Naive thymus-derived CD4-positive, alpha-beta T cell (primary cell): ENCODE measurements around the gene KDM7A. TPM values are rescaled to one million over a fixed set of nuclear protein-coding genes. Genes with fewer than 3 reads are reported as not detected.

Experiments used
- ATAC-seq: fragments of 150-1000 bp; cut with Tn5 transposase; 2 replicates; pipeline ENCODE4 v1.10.0; 2021; ENCODE audit warnings: mild to moderate bottlenecking, moderate library complexity
- CTCF ChIA-PET: fragments of 350-600 bp; sonication (Branson Sonifier 250); formaldehyde crosslinking; loops from one replicate; lab custom pipeline; 2021; ENCODE audit warnings: antibody characterized with exemption; lab: Charles Lee
- POLR2A ChIA-PET: fragments of 350-600 bp; sonication (Branson Sonifier 250); formaldehyde crosslinking; loops from one replicate; lab custom pipeline; 2021; ENCODE audit warnings: antibody characterized with exemption, inconsistent platforms; lab: Charles Lee
- DNase-seq, 9 donors: peaks; one replicate each; pipeline versions ENCODE4 v3.0.0 to v3.0.0-alpha.2; 2020 to 2022; ENCODE audit warnings: mixed read lengths in 1 of 9
- H3K27ac ChIP-seq: one replicate; pipeline ENCODE4 v1.7.0; 2013; ENCODE audit warnings: mild to moderate bottlenecking, low read depth, low read length, moderate library complexity
- H3K27me3 ChIP-seq, 2 donors: one replicate each; pipeline ENCODE4 v1.7.0; 2013; ENCODE audit warnings: low read length in 2 of 2, mild to moderate bottlenecking in 2 of 2, moderate library complexity in 2 of 2; ENCODE audit not compliant: control insufficient read depth in 2 of 2, insufficient read depth in 2 of 2
- H3K36me3 ChIP-seq, 3 experiments: 1 replicate in 2 of 3; 2 replicates in 1 of 3; pipeline ENCODE4 v1.7.0; 2013; ENCODE audit warnings: low read length in 3 of 3, mild to moderate bottlenecking in 3 of 3, moderate library complexity in 1 of 3; ENCODE audit not compliant: insufficient read depth in 3 of 3, control insufficient read depth in 2 of 3
- H3K4me1 ChIP-seq, 2 donors: one replicate each; pipeline ENCODE4 v1.7.0; 2013; ENCODE audit warnings: low read length in 2 of 2, mild to moderate bottlenecking in 2 of 2, moderate library complexity in 1 of 2; ENCODE audit not compliant: control insufficient read depth in 2 of 2, insufficient read depth in 2 of 2
- H3K4me3 ChIP-seq: 2 replicates; pipeline ENCODE4 v1.7.0; 2013; ENCODE audit warnings: mild to moderate bottlenecking, low read length
- H3K9me3 ChIP-seq, 3 experiments: 1 replicate in 2 of 3; 2 replicates in 1 of 3; pipeline ENCODE4 v1.7.0; 2013; ENCODE audit warnings: low read length in 3 of 3; ENCODE audit not compliant: control insufficient read depth in 2 of 3
- H3K27ac Mint-ChIP-seq, 9 donors: one replicate each; pipeline ENCODE4 v1.8.0; 2020 to 2022; ENCODE audit warnings: mixed read lengths in 9 of 9, mild to moderate bottlenecking in 8 of 9, moderate library complexity in 5 of 9, inconsistent platforms in 2 of 9
- H3K27me3 Mint-ChIP-seq, 5 donors: one replicate each; pipeline ENCODE4 v1.8.0; 2021 to 2022; ENCODE audit warnings: mixed read lengths in 5 of 5, mild to moderate bottlenecking in 1 of 5
- H3K36me3 Mint-ChIP-seq, 5 donors: one replicate each; pipeline ENCODE4 v1.8.0; 2020 to 2022; ENCODE audit warnings: mixed read lengths in 5 of 5, mild to moderate bottlenecking in 3 of 5, inconsistent platforms in 1 of 5
- H3K4me1 Mint-ChIP-seq, 7 donors: one replicate each; pipeline ENCODE4 v1.8.0; 2020 to 2022; ENCODE audit warnings: mixed read lengths in 7 of 7, mild to moderate bottlenecking in 3 of 7, inconsistent platforms in 1 of 7
- H3K4me3 Mint-ChIP-seq, 10 donors: one replicate each; pipeline ENCODE4 v1.8.0; 2020 to 2022; ENCODE audit warnings: mild to moderate bottlenecking in 10 of 10, mixed read lengths in 10 of 10, moderate library complexity in 6 of 10, inconsistent platforms in 2 of 10
- H3K9me3 Mint-ChIP-seq, 11 donors: one replicate each; pipeline ENCODE4 v1.8.0; 2020 to 2022; ENCODE audit warnings: mixed read lengths in 11 of 11, mild to moderate bottlenecking in 4 of 11, inconsistent platforms in 1 of 11, moderate library complexity in 1 of 11
- intact Hi-C, 2 donors: fragments of 100-400 bp; cut with micrococcal nuclease; formaldehyde crosslinking; loops; one replicate each; pipeline ENCODE4 v1.15.1; 2023
- polyA plus RNA-seq, 2 donors: library from polyadenylated mRNA; unstranded; fragments of 300-500 nt; fragmentation: Illumina TruSeq; gene quantifications; one replicate each; pipeline ENCODE4 v1.2.3, GENCODE V29; 2021
- total RNA-seq, 6 experiments: library from RNA in 5 of 6; stranded (reverse) in 5 of 6; gene quantifications; 1 replicate in 5 of 6; 2 replicates in 1 of 6; pipeline ENCODE4 v1.2.3 and lab custom pipeline; 2021 to 2026

KDM7A gene, protein sequence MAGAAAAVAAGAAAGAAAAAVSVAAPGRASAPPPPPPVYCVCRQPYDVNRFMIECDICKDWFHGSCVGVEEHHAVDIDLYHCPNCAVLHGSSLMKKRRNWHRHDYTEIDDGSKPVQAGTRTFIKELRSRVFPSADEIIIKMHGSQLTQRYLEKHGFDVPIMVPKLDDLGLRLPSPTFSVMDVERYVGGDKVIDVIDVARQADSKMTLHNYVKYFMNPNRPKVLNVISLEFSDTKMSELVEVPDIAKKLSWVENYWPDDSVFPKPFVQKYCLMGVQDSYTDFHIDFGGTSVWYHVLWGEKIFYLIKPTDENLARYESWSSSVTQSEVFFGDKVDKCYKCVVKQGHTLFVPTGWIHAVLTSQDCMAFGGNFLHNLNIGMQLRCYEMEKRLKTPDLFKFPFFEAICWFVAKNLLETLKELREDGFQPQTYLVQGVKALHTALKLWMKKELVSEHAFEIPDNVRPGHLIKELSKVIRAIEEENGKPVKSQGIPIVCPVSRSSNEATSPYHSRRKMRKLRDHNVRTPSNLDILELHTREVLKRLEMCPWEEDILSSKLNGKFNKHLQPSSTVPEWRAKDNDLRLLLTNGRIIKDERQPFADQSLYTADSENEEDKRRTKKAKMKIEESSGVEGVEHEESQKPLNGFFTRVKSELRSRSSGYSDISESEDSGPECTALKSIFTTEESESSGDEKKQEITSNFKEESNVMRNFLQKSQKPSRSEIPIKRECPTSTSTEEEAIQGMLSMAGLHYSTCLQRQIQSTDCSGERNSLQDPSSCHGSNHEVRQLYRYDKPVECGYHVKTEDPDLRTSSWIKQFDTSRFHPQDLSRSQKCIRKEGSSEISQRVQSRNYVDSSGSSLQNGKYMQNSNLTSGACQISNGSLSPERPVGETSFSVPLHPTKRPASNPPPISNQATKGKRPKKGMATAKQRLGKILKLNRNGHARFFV
- 10 to 100 TPM; 24.0 to 62.5 (median 50.3) TPM for total RNA-seq
- 1 to 10 TPM; 5.4 to 6.0 TPM for polyA plus RNA-seq
- total RNA-seq (lab: John Stamatoyannopoulos, UW): 139 reads per million, percentile 89 among the genes with 10 or more reads in this experiment

DNA sequence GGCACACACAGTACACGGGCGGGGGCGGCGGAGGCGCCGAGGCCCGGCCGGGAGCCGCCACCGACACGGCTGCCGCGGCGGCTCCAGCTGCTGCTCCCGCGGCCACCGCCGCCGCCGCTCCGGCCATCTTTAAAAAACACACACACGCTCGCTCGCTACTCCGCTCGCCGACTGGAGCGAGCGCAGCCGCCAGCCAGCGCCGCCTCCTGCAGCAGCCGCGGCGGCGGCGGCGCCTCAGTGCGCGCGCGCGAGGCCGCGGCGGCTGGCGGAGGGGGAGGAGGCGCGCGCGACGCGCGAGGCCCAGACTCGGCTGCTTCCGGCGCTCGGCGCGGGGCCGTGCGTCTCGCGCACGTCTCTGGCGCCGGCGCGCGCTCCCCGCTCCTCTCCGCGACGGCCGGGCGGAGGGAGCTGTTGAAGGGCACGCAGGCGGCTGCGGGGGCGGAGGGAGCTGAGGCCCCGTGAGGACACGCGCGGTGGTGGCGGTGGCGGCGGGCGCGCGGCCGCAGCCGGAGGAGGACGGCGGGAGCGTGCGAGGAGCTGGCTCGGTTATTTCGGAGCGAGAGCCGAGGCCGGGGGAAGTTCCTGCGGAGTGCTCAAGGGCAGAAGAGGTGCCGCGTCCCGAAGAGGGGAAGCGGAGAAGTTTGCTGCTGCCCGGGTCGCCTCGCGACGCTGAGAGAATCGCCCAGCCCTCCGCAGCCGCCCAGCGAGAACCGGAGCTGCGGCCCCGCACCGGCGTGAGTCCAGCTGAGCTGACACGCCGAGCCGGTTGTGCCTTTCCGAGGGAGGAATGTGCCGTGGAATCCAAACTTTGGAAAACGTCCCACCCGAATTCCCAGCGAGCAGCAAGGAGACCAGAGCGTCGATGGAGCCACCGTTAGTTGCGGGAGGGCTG, at the start of gene KDM7A:
Gene KDM7A (minus strand): TSS at position 173 of the 892 bp plus-strand sequence. CDS start 46 bp downstream, at position 127.
- Histone ChIP-seq H3K27ac (peak within 1 kb of the TSS; percentile 92), H3K27me3 (no peaks in the 10 kb centered on the region), H3K4me1 (peaks cover 19 to 20% of the 10 kb centered on the region in 2 donors), H3K4me3 (peak within 1 kb of the TSS; percentile 95), H3K9me3 (no peaks in the 10 kb centered on the region), H3K36me3 (peaks cover 0 to 4% (median 0%) of the 10 kb centered on the region in 3 experiments)
- ATAC-seq (peak; percentile 84), DNase-seq (peak; percentile 87 to 95 (median 93))
- intact Hi-C loops: loop anchor here (1.0 to 10.0 kb wide), 5 partner anchors 8 to 837 kb away; partner anchors contain the start of gene HIPK2 (in 2 of the 2)
- peak within 1 kb of the TSS; percentile 81 to 98 (median 93) for H3K27ac Mint-ChIP-seq
- H3K9me3 Mint-ChIP-seq: peaks cover 0 to 8% (median 0%) of the 10 kb centered on the region in 11 donors
- H3K27me3 Mint-ChIP-seq: peaks cover 0 to 20% (median 0%) of the 10 kb centered on the region in 5 donors
- peaks cover 17 to 46% (median 39%) of the 10 kb centered on the region in 7 donors for H3K4me1 Mint-ChIP-seq
- peaks cover 0 to 14% (median 6%) of the 10 kb centered on the region in 5 donors for H3K36me3 Mint-ChIP-seq
- peak within 1 kb of the TSS; percentile 81 to 99 (median 94) for H3K4me3 Mint-ChIP-seq
- CTCF ChIA-PET: interaction anchor here (0.6 to 2.4 kb wide), 6 partner anchors 30 to 297 kb away, joined by 3 to 12 read pairs (median 4); no protein-coding TSS in a partner anchor
- POLR2A ChIA-PET: interaction anchor here (0.6 to 11.2 kb wide), 25 partner anchors 8 to 817 kb away, joined by 3 to 409 read pairs (median 4); partner anchors contain the start of genes LUC7L2 and PARP12

DNA sequence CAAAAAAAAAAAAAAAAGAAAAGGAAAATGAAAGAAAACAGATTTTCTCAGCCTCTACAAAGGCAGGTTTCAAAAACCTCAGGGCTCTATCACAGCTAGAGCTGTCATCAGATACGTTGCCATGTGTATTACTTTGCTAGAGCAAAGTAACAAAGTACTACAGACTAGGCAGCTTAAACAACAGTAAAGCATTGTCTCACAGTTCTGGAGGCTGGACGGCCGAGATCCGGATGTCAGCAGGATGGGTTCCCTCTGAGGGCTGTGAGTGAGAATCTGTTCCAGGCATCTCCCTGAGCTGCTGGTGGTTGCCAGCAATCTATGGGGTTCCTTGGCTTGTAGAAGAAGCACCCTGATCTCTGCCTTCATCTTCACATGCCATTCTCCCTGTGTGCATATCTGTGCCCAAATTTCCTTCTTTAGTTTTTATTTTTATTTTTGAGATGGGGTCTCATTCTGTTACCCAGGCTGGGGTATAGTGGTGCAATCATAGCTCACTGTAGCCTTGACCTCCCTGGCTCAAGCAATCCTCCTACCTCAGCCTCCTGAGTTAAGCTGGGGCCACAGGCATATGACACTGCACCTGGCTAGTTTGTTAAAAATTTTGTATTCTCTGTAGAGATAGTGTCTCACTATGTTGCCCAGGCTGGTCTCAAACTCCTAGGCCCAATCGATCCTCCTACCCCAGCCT, 48.9 kb upstream of the KDM7A start:
- peaks cover 40 to 52% of the 10 kb centered on the region in 2 donors for H3K4me1 ChIP-seq
- peak overlapping the region; percentile 62 for H3K27ac ChIP-seq
- intact Hi-C loops: loop anchor here in 1 of 2 donors (10.0 kb wide), 1 partner anchor 1121 kb away; the partner anchor contains the start of gene ZC3HAV1
- ChIA-PET POLR2A (interaction anchor here (0.7 to 18.7 kb wide), 9 partner anchors 10 to 1130 kb away, joined by 3 to 409 read pairs (median 4); partner anchors contain the start of gene KDM7A), CTCF (interaction anchor here (1.1 kb wide), 2 partner anchors 33 to 47 kb away, joined by 3 read pairs; no protein-coding TSS in a partner anchor)
- DNase-seq (peak in 6 of 9 donors; percentile 37 to 50 (median 43)), ATAC-seq (peak; percentile 15)
- H3K27me3 ChIP-seq: no peaks in the 10 kb centered on the region
- peak overlapping the region; percentile 19 to 71 (median 52) for H3K4me3 Mint-ChIP-seq
- H3K36me3 ChIP-seq: no peaks in the 10 kb centered on the region
- no peaks in the 10 kb centered on the region for H3K9me3 ChIP-seq
- no peaks in the 10 kb centered on the region for H3K9me3 Mint-ChIP-seq
- peaks cover 0 to 2% (median 0%) of the 10 kb centered on the region in 5 donors for H3K36me3 Mint-ChIP-seq
- peak overlapping the region; percentile 77 to 99 (median 88) for H3K27ac Mint-ChIP-seq
- peak overlapping the region; percentile 14 for H3K4me3 ChIP-seq
- H3K27me3 Mint-ChIP-seq: no peaks in the 10 kb centered on the region
- peaks cover 37 to 75% (median 64%) of the 10 kb centered on the region in 7 donors for H3K4me1 Mint-ChIP-seq

DNA sequence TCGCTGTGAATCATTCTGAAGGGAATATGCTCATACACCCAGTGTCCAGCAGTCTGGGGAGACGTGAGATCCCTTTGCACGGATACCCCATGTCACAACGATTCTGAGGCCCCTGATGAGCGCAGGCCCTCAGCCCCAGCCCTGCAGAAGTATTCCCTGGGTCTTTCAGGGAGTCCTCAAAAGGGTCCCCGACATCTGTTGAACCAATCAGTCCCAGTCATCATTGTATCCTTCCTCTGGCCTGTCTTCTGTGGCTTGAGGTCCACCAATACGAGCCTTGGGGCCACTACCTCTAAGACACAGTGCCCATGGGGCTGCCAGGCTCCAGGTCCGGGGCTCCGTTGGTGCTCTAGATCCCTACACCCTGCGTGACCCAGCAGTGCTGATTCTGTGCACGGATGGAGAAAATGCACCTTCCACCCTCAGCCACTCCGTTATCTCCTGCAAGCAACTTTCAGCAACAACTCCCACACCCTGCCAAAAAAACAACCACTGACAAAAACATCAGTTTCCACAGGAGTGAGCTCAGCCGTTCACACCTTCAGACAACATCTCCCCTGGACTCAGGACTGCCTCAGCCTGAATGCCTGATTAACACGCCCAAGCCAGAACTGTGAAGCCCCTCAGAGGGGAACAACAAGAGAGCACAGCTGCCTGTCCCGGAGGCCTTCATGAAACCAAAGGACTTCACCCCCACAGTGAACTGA, 46.9 kb upstream of the KDM7A start:
- Histone ChIP-seq H3K27ac (peak overlapping the region; percentile 48), H3K27me3 (no peaks in the 10 kb centered on the region), H3K4me1 (peaks cover 32 to 37% of the 10 kb centered on the region in 2 donors), H3K4me3 (peak overlapping the region; percentile 24), H3K9me3 (peaks cover 0 to under 1% (median 0%) of the 10 kb centered on the region in 3 experiments), H3K36me3 (no peaks in the 10 kb centered on the region)
- CTCF ChIA-PET: interaction anchor here (0.6 kb wide), 1 partner anchor 17 kb away, joined by 3 read pairs; no protein-coding TSS in a partner anchor
- Mint-ChIP-seq H3K27me3 (no peaks in the 10 kb centered on the region), H3K27ac (peak overlapping the region; percentile 80 to 96 (median 88)), H3K9me3 (peaks cover 0 to 1% (median 0%) of the 10 kb centered on the region in 11 donors), H3K36me3 (peaks cover 0 to 2% (median 0%) of the 10 kb centered on the region in 5 donors), H3K4me3 (peak overlapping the region in 9 of 10 donors; percentile 49 to 78 (median 74)), H3K4me1 (peaks cover 33 to 61% (median 52%) of the 10 kb centered on the region in 7 donors)
- DNase-seq (peak in 5 of 9 donors; percentile 10 to 51 (median 20)), ATAC-seq (peak; percentile 30)
- POLR2A ChIA-PET: interaction anchor here (0.6 to 18.7 kb wide), 5 partner anchors 12 to 47 kb away, joined by 3 to 409 read pairs (median 9); partner anchors contain the start of gene KDM7A
- intact Hi-C loops: loop anchor here (1.0 to 10.0 kb wide), 3 partner anchors 8 to 1119 kb away; partner anchors contain the start of gene ZC3HAV1 (in 1 of the 2)

DNA sequence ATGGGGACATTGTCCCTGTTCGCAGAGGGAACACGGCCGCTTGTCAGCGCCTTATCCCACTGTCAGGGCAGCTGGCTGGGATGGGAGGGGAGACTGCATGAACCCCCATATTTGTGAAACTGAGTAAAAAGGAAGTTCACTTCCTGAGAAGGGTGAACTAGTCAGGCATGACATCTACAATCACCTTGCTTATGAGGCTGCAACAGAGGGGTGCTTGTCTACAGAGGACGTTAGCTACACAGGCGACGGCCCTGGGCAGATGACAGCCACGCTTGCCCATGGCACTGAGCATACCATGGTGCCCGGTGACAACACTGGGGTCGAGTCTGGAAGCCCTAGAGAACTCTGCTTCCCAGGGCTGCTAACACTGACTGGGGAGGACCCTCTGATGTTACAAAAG, 46.0 kb upstream of the KDM7A start:
- Mint-ChIP-seq H3K4me3 (peak overlapping the region in 7 of 10 donors; percentile 26 to 76 (median 60)), H3K4me1 (peaks cover 33 to 55% (median 48%) of the 10 kb centered on the region in 7 donors), H3K27ac (peak overlapping the region; percentile 40 to 96 (median 87)), H3K27me3 (no peaks in the 10 kb centered on the region), H3K9me3 (peaks cover 0 to 9% (median 0%) of the 10 kb centered on the region in 11 donors), H3K36me3 (peaks cover 0 to 6% (median 0%) of the 10 kb centered on the region in 5 donors)
- Histone ChIP-seq H3K27ac (no peak overlapping the region), H3K4me1 (peaks cover 32 to 37% of the 10 kb centered on the region in 2 donors), H3K9me3 (peaks cover 0 to 4% (median 0%) of the 10 kb centered on the region in 3 experiments), H3K27me3 (no peaks in the 10 kb centered on the region), H3K36me3 (no peaks in the 10 kb centered on the region), H3K4me3 (no peak overlapping the region)
- ChIA-PET CTCF (no interaction called here), POLR2A (interaction anchor here (0.9 to 18.7 kb wide), 3 partner anchors 30 to 576 kb away, joined by 4 to 409 read pairs (median 9); partner anchors contain the start of gene KDM7A)
- DNase-seq (no peak), ATAC-seq (no peak)
- intact Hi-C loops: loop anchor here in 1 of 2 donors (1.0 to 10.0 kb wide), 2 partner anchors 8 to 1118 kb away; partner anchors contain the start of gene ZC3HAV1
